Ovary (tissue), 3 donors: ENCODE data around the gene CELF4.

Experiments used
- EP300 ChIP-seq: sonication (generic); formaldehyde crosslinking; IDR thresholded peaks from one replicate; pipeline ENCODE4 v1.6.1; 2017; ENCODE audit warnings: antibody characterized with exemption
- POLR2A ChIP-seq: fragments of 450-650 bp; IDR thresholded peaks from one replicate; pipeline ENCODE4 v1.6.1; 2017; ENCODE audit warnings: antibody characterized with exemption, mild to moderate bottlenecking, moderate library complexity
- TF ChIP-seq, protein P1 (sequence below), 3 donors: fragments of 450-650 bp in 2 of 3; fragments of 200-600 bp in 1 of 3; IDR thresholded peaks; one replicate each; pipeline versions ENCODE4 v1.5.1 to v1.8.0; 2016 to 2022; ENCODE audit warnings: antibody characterized with exemption in 3 of 3, mild to moderate bottlenecking in 1 of 3
- donor health status: DM: no; HTN: no; CAD: no.

DNA sequence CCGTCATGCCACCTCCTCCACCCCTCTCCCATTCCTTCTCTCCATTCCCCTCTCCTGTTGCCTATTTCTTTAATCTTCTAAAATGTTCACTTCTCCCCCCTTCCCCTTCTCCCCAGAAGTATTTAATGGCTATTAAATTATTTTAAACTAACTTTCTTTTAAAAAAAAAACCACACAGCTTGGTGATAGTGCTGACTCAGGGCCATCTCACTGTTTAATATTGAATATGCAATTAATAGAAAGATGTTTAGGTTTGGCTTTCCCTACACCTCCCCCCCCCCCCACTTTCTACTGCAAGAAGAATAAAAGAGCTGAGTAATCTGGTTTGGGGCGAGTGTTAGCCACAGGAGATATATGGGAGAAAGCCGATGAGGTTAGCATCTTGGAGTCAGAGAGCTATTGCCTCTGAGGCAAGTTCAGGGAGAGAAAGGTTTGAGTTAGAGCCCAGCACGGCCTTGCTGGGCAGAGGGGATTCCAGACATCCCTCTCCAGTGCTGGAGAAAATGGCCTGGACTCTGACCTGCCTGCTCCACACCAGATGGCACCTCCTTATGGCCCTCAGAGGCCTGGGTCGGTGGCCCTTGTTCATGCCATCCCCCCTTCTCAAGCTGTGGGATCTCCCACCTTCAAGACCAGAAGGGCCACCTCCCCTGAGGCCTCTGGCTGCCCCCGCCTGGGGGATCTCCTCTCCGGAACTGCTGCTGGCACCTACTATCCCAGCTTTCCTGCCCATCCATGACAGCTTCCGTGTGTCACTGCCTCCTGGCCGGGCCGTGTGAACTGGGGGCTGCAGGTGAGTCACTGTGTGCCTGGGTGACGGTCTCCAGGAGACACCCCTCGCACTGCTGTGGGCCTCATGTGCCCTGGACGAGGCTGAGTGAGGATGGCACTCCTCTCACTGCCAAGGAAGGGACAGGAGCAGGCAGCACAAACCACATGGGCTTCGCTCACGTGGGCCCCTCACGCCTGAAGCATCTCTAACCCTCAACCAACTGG is 246.9 kb downstream of the CELF4 start:
- TF ChIP-seq POLR2A (no peak), EP300 (no peak)
- TF ChIP-seq, protein P1, sequence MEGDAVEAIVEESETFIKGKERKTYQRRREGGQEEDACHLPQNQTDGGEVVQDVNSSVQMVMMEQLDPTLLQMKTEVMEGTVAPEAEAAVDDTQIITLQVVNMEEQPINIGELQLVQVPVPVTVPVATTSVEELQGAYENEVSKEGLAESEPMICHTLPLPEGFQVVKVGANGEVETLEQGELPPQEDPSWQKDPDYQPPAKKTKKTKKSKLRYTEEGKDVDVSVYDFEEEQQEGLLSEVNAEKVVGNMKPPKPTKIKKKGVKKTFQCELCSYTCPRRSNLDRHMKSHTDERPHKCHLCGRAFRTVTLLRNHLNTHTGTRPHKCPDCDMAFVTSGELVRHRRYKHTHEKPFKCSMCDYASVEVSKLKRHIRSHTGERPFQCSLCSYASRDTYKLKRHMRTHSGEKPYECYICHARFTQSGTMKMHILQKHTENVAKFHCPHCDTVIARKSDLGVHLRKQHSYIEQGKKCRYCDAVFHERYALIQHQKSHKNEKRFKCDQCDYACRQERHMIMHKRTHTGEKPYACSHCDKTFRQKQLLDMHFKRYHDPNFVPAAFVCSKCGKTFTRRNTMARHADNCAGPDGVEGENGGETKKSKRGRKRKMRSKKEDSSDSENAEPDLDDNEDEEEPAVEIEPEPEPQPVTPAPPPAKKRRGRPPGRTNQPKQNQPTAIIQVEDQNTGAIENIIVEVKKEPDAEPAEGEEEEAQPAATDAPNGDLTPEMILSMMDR (IDR thresholded peaks at IDR 0.05): no peak
